GM23248 (cell line): ENCODE data around the gene HRC.

Experiments used
- EZH2 ChIP-seq: fragments of 200-600 bp; sonication (generic); IDR thresholded peaks from 2 replicates; pipeline ENCODE4 v1.6.1; 2018; ENCODE audit warnings: antibody characterized with exemption, mild to moderate bottlenecking; ENCODE audit not compliant: insufficient read depth, poor library complexity, severe bottlenecking
- EZH2phosphoT487 ChIP-seq: fragments of 200-600 bp; sonication (generic); IDR thresholded peaks from 2 replicates; pipeline ENCODE4 v1.6.1; 2018; ENCODE audit warnings: antibody characterized with exemption, moderate library complexity, mild to moderate bottlenecking, low read depth; ENCODE audit not compliant: insufficient read depth

- TF ChIP-seq EZH2, result no peak
- TF ChIP-seq EZH2phosphoT487, result no peak
These were observed 24.9 kb downstream of the HRC start for GRCh38 chr19:49130325-49130724.
